Medulla oblongata (tissue), 1 donor: ENCODE measurements around the gene MFAP2.
"Not testable (repeated sequence)": the region's sequence is repeated elsewhere in the genome, so short reads cannot be mapped to it uniquely, and the experiment has no call there.

Source experiments
- DNase-seq: peaks from one replicate; pipeline ENCODE4 v3.0.0-alpha.2; 2015; ENCODE audit errors: extremely low spot score

Gene MFAP2

GRCh38 chr1:16929146-16930041 lies 51.0 kb downstream of the MFAP2 start:
- DNase-seq: not testable (repeated sequence)

GRCh38 chr1:16927711-16928485 lies 52.5 kb downstream of the MFAP2 start:
- no peak for DNase-seq

- no peak for DNase-seq
Observed at GRCh38 chr1:16927256-16927655, 53.2 kb downstream of the MFAP2 start.

GRCh38 chr1:16926491-16927073 lies 53.8 kb downstream of the MFAP2 start:
- peak; percentile 83 for DNase-seq

- DNase-seq: no peak
Observed at GRCh38 chr1:16925635-16926490, 54.6 kb downstream of the MFAP2 start.

- DNase-seq: no peak
Observed at GRCh38 chr1:16924919-16925477, 55.4 kb downstream of the MFAP2 start.
